Type B pancreatic cell (in vitro differentiated cells): ENCODE results near the gene CTNNA3. TPM values are rescaled to one million over a fixed set of nuclear protein-coding genes. Genes with fewer than 3 reads are reported as not detected.

Source experiments
- DNase-seq: peaks from one replicate; pipeline ENCODE4 v3.0.0; 2021; ENCODE audit warnings: mixed read lengths; ENCODE audit not compliant: unreplicated experiment; ENCODE audit errors: extremely low spot score
- H3K27ac Mint-ChIP-seq: 2 replicates; pipeline ENCODE4 v1.8.0; 2021; ENCODE audit warnings: mild to moderate bottlenecking, mixed read lengths
- H3K27me3 Mint-ChIP-seq: 2 replicates; pipeline ENCODE4 v1.8.0; 2021; ENCODE audit warnings: mixed read lengths
- H3K36me3 Mint-ChIP-seq: 2 replicates; pipeline ENCODE4 v1.8.0; 2021; ENCODE audit warnings: mixed read lengths
- H3K4me1 Mint-ChIP-seq: one replicate; pipeline ENCODE4 v1.8.0; 2021; ENCODE audit warnings: mixed read lengths; ENCODE audit not compliant: unreplicated experiment
- H3K4me3 Mint-ChIP-seq: 2 replicates; pipeline ENCODE4 v1.8.0; 2021; ENCODE audit warnings: mild to moderate bottlenecking, mixed read lengths
- H3K9me3 Mint-ChIP-seq: 2 replicates; pipeline ENCODE4 v1.8.0; 2021; ENCODE audit warnings: mixed read lengths
- total RNA-seq: library from RNA; stranded (reverse); gene quantifications from 2 replicates; pipeline ENCODE4 v1.2.1, GENCODE V29; 2021; ENCODE audit warnings: low replicate concordance
- TF ChIP-seq, protein P1 (sequence below): fragments of 200-600 bp; sonication (generic); conservative IDR thresholded peaks from 2 replicates; pipeline ENCODE4 v1.5.0; 2021; ENCODE audit warnings: antibody characterized with exemption, mild to moderate bottlenecking

CTNNA3 gene
- total RNA-seq, 1 donor from 2014 or later = 2.6 TPM

DNA sequence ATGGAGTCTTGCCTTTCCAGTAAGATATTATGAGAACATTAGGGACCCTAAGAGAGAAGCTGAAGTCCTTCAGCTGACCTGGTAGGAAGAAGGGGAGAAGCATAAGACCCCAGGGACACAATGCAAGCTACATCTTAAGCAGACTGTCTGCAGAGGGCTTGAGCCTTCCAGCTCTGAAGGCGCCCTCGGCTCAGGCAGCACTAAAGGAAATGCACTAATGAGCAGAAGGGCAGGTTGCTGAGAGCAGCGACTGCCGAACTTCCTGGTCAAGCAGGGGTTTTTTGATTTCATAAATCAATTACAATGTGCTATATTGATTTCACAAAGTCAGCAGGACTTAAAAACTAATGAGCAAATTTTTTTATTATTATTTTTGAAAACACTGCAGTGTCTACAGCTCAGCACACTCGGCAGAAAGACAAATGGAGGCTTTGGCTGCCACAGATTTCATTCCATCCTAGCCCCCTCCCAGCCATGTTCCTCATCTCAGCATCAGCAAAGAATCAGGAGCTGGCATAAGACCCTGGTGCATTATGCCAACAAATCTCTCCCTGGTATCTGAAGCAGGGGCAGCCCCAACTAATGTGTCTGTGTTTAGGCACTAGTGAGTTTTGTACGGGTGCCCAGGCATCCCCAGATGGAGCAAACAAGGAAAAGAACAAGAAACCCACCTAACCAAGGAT is 713.1 kb downstream of the CTNNA3 start:
- Mint-ChIP-seq H3K27me3 (no peaks in the 10 kb centered on the region), H3K4me3 (no peak overlapping the region), H3K36me3 (no peaks in the 10 kb centered on the region), H3K9me3 (no peaks in the 10 kb centered on the region), H3K27ac (no peak overlapping the region), H3K4me1 (no peaks in the 10 kb centered on the region)
- TF ChIP-seq, protein P1, sequence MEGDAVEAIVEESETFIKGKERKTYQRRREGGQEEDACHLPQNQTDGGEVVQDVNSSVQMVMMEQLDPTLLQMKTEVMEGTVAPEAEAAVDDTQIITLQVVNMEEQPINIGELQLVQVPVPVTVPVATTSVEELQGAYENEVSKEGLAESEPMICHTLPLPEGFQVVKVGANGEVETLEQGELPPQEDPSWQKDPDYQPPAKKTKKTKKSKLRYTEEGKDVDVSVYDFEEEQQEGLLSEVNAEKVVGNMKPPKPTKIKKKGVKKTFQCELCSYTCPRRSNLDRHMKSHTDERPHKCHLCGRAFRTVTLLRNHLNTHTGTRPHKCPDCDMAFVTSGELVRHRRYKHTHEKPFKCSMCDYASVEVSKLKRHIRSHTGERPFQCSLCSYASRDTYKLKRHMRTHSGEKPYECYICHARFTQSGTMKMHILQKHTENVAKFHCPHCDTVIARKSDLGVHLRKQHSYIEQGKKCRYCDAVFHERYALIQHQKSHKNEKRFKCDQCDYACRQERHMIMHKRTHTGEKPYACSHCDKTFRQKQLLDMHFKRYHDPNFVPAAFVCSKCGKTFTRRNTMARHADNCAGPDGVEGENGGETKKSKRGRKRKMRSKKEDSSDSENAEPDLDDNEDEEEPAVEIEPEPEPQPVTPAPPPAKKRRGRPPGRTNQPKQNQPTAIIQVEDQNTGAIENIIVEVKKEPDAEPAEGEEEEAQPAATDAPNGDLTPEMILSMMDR = no peak
- no peak for DNase-seq

DNA sequence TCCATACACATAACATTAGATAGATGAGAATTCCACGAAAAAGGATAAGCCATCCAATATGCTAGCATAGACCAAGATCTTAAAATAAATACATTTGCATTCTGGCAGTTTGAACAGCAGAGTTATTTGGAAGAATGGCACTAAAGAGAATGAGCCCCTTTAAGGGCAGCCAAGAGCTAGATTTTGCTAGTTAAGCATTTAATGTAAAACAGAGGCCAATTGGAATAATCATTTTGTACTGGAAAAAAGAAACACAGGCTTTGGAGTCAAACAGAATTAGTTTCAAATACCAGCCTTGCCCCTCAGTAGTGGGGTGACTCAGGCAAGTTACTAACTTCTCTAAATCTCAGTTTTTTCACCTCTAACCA is 714.0 kb downstream of the CTNNA3 start:
- Mint-ChIP-seq H3K9me3 (no peaks in the 10 kb centered on the region), H3K36me3 (no peaks in the 10 kb centered on the region), H3K27me3 (no peaks in the 10 kb centered on the region), H3K27ac (no peak overlapping the region), H3K4me3 (no peak overlapping the region), H3K4me1 (no peaks in the 10 kb centered on the region)
- no peak for DNase-seq
- TF ChIP-seq, protein P1 = no peak

DNA sequence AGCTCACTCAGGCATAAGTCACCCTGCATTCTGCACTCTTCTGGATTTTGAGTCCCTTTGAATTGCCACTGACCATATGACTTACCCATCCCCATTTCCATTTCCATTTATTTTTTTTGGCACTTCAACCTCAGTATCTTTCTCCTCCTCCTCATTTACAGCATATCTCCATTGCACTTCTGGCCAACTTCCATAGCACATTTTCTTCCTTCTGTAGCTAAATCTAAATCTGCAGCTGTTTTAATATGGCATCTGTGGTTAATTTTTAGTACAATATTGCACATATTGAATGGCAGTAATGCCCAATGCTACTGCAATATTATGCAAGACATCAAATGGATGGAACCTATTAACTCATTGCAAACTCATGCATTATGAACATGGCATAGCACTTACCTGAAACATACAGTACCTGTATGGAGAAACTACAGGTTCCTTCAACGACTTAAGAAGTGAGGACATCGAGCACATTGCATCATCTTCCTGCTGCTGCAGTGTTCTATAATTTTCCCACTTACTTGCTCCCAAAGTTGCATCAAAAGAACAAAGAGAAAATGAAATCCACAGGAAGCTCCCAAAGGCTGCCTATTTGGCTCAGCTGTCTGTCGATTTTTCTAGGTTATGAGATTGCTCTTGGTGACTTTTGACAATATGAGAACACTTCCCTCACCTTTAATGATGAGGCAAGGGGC is 714.5 kb downstream of the CTNNA3 start:
- Mint-ChIP-seq H3K4me3 (no peak overlapping the region), H3K27me3 (no peaks in the 10 kb centered on the region), H3K36me3 (no peaks in the 10 kb centered on the region), H3K27ac (no peak overlapping the region), H3K9me3 (no peaks in the 10 kb centered on the region), H3K4me1 (no peaks in the 10 kb centered on the region)
- DNase-seq = no peak
- TF ChIP-seq, protein P1 = no peak

DNA sequence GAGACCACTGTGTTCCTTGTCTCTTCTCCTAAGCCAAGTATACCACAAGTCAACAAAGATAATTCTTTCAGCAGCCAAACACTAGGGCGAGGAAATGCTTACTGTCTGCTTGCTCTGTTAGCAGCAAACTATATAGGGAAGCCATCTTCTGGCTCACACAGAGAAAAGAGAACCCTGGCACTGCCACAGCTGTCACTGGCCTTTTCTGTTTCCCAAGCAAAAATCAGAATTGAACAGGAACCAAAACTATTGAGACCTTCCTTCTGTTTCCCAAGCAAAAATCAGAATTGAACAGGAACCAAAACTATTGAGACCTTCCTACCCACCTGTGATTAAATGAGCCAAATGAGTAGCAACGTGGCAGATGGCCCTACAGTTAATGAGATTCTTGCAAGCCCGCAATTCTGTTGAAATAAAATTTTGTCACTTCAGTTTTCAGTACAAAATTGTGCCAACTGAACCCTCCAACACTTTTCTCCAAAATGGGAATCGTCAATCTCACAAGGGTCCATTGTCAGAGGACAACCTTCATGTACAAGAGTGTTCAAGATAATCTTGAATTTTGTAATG is 715.7 kb downstream of the CTNNA3 start:
- Mint-ChIP-seq H3K9me3 (no peaks in the 10 kb centered on the region), H3K4me1 (no peaks in the 10 kb centered on the region), H3K27me3 (no peaks in the 10 kb centered on the region), H3K36me3 (no peaks in the 10 kb centered on the region), H3K27ac (no peak overlapping the region), H3K4me3 (no peak overlapping the region)
- DNase-seq = no peak
- TF ChIP-seq, protein P1 = no peak

DNA sequence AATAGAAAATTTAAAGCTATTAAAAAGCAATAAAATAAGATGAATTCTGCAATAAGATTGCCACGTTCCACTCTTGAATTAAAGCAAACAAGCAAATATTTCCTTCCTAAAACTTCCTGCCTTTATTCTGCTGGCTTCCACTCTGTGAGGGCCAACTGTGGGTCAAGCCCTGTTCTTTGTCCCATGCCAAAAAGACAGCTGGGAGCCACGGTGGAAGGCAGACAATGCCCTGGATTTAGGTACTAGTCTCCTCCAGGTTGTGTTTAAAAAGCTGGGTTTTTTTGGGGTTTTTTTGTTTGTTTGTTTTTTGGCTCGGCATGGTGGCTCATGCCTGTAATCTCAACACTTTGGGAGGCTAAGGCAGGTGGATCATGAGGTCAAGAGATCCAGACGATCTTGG is 731.0 kb downstream of the CTNNA3 start:
- no peaks in the 10 kb centered on the region for H3K9me3 Mint-ChIP-seq
- DNase-seq = no peak
- TF ChIP-seq, protein P1 = no peak
- no peaks in the 10 kb centered on the region for H3K4me1 Mint-ChIP-seq
- H3K27me3 Mint-ChIP-seq = no peaks in the 10 kb centered on the region
- no peak overlapping the region for H3K4me3 Mint-ChIP-seq
- H3K27ac Mint-ChIP-seq = no peak overlapping the region
- H3K36me3 Mint-ChIP-seq = peaks cover 3% of the 10 kb centered on the region
